Hepatocyte (in vitro differentiated cells): Measurements from ENCODE around the gene CALML3. TPM values are rescaled to one million over a fixed set of nuclear protein-coding genes. Genes with fewer than 3 reads are reported as not detected.

Experiments
- DNase-seq: peaks from one replicate; pipeline ENCODE4 v3.0.0-alpha.2; 2016; ENCODE audit warnings: low spot score
- H2AFZ ChIP-seq: fragments of 200-600 bp; sonication (generic); 2 replicates; pipeline ENCODE4 v1.6.0; 2016; ENCODE audit warnings: antibody characterized with exemption, mild to moderate bottlenecking
- H3K27ac ChIP-seq: fragments of 200-600 bp; sonication (generic); 2 replicates; pipeline ENCODE4 v1.5.1; 2016; ENCODE audit warnings: mild to moderate bottlenecking
- H3K27me3 ChIP-seq: fragments of 200-600 bp; sonication (generic); 2 replicates; pipeline ENCODE4 v1.6.1; 2016
- H3K36me3 ChIP-seq: fragments of 200-600 bp; sonication (generic); replicated peaks from 2 replicates; pipeline ENCODE4 v1.5.1; 2016; ENCODE audit warnings: low read depth; ENCODE audit not compliant: insufficient read depth
- H3K4me1 ChIP-seq: fragments of 200-600 bp; sonication (generic); 2 replicates; pipeline ENCODE4 v1.5.1; 2016; ENCODE audit warnings: mild to moderate bottlenecking, moderate library complexity; ENCODE audit not compliant: insufficient read depth
- H3K4me2 ChIP-seq: fragments of 200-600 bp; sonication (generic); 2 replicates; pipeline ENCODE4 v1.6.0; 2016
- H3K4me3 ChIP-seq: fragments of 200-600 bp; sonication (generic); 2 replicates; pipeline ENCODE4 v1.5.1; 2016; ENCODE audit warnings: mild to moderate bottlenecking
- H3K79me2 ChIP-seq: fragments of 200-600 bp; sonication (generic); 2 replicates; pipeline ENCODE4 v1.6.0; 2017; ENCODE audit warnings: mild to moderate bottlenecking
- H3K9me2 ChIP-seq: fragments of 200-600 bp; sonication (generic); replicated peaks from 2 replicates; pipeline ENCODE4 v1.6.0; 2017; ENCODE audit warnings: mild to moderate bottlenecking; ENCODE audit not compliant: insufficient read depth
- H3K9me3 ChIP-seq: fragments of 200-600 bp; sonication (generic); 2 replicates; pipeline ENCODE4 v1.5.1; 2016; ENCODE audit warnings: low read depth, mild to moderate bottlenecking
- H4K20me1 ChIP-seq: fragments of 200-600 bp; sonication (generic); 2 replicates; pipeline ENCODE4 v1.6.0; 2016; ENCODE audit warnings: mild to moderate bottlenecking; ENCODE audit not compliant: insufficient read depth, poor library complexity, severe bottlenecking
- EZH2 ChIP-seq: fragments of 200-600 bp; sonication (generic); IDR thresholded peaks from 2 replicates; pipeline ENCODE4 v1.6.1; 2016; ENCODE audit warnings: antibody characterized with exemption, mild to moderate bottlenecking, borderline replicate concordance
- EZH2phosphoT487 ChIP-seq: fragments of 200-600 bp; sonication (generic); IDR thresholded peaks from one replicate; pipeline ENCODE4 v1.6.1; 2018; ENCODE audit warnings: antibody characterized with exemption, mild to moderate bottlenecking, low read depth, moderate library complexity; ENCODE audit not compliant: unreplicated experiment, severe bottlenecking
- WGBS: methylation state at CpG from one replicate; pipeline ENCODE4 v1.1.6; 2016; ENCODE audit warnings: low lambda C conversion rate; ENCODE audit errors: missing lambda C conversion rate; 5-methylcytosine and 5-hydroxymethylcytosine counted together
- polyA plus RNA-seq: library from polyadenylated mRNA; unstranded; fragments of >200 nt; fragmentation: Nextera tagmentation; extraction: Ambion mirVana; gene quantifications from 2 replicates; pipeline ENCODE4 v1.2.1, GENCODE V29; 2016
- total RNA-seq: library from RNA; depleted of rRNA; stranded (reverse); fragments of >200 nt; gene quantifications from 2 replicates; pipeline ENCODE4 v1.2.3, GENCODE V29; 2014
- TF ChIP-seq, protein P1 (sequence below): fragments of 200-600 bp; sonication (generic); IDR thresholded peaks from 2 replicates; pipeline ENCODE4 v1.5.1; 2016; ENCODE audit warnings: antibody characterized with exemption, mild to moderate bottlenecking; ENCODE audit not compliant: poor library complexity

The CALML3 gene
- total and polyA plus RNA-seq, 2 experiments from 2014 or later: not detected

DNA sequence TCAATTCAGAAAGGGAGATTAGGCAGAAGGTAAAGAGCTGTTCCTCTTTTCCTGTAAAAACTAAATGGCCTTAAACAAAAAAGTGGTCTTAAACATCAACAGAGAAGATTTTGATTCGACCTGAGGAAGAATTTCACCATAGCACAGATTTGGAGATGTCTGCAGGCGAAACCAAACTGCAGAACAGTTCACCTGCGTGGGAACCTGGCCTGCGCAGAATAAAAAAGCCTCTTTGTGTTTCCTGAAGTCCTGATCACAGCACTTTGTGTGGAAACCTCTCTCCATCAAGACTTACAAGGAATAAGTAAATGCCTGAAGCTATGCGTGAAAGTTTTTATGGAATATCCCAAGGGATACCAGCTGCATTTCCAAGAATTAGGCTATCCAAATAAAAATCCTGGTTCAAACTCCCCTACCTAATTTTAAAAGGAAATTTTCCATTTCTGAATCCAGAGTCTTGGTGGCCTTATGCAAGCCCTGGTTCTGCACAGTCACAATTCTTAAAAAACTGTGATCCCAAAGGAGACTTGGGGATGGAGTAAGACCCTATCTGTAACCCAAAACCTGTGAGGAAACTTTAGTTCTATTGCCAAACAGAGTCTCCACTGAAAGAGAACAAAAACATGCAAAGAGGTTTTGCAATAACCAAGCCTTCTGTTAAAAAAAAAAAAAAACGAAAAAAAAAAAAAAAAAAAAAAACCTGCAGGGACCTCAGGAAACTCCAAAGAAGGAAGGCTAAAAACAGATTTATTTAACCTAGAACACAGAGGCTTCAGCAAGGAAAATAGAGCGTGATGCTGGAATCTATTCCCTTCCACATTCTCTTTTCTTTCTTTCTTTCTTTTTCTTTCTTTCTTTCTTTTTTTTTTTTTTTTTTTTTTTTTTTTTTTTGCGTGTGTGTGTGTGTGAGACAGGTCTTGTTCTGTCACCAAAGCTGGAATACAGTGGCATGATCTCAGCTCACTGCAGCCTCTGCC lies 10.4 kb downstream of the CALML3 start:
- H3K27me3 ChIP-seq: no peaks in the 10 kb centered on the region
- TF ChIP-seq EZH2 (no peak), EZH2phosphoT487 (no peak)
- TF ChIP-seq, protein P1, sequence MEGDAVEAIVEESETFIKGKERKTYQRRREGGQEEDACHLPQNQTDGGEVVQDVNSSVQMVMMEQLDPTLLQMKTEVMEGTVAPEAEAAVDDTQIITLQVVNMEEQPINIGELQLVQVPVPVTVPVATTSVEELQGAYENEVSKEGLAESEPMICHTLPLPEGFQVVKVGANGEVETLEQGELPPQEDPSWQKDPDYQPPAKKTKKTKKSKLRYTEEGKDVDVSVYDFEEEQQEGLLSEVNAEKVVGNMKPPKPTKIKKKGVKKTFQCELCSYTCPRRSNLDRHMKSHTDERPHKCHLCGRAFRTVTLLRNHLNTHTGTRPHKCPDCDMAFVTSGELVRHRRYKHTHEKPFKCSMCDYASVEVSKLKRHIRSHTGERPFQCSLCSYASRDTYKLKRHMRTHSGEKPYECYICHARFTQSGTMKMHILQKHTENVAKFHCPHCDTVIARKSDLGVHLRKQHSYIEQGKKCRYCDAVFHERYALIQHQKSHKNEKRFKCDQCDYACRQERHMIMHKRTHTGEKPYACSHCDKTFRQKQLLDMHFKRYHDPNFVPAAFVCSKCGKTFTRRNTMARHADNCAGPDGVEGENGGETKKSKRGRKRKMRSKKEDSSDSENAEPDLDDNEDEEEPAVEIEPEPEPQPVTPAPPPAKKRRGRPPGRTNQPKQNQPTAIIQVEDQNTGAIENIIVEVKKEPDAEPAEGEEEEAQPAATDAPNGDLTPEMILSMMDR: no peak
- H4K20me1 ChIP-seq: no peaks in the 10 kb centered on the region
- H3K9me3 ChIP-seq: no peaks in the 10 kb centered on the region
- H3K4me3 ChIP-seq: no peak overlapping the region
- WGBS: 68% methylated on average over 8 of the region's 8 CpGs
- no peaks in the 10 kb centered on the region for H3K79me2 ChIP-seq
- DNase-seq: no peak
- no peaks in the 10 kb centered on the region for H3K36me3 ChIP-seq
- no peaks in the 10 kb centered on the region for H3K9me2 ChIP-seq
- no peak overlapping the region for H2AFZ ChIP-seq
- H3K27ac ChIP-seq: peak overlapping the region; percentile 8
- H3K4me1 ChIP-seq: peaks cover 19% of the 10 kb centered on the region
- no peak overlapping the region for H3K4me2 ChIP-seq

- no peaks in the 10 kb centered on the region for H3K9me3 ChIP-seq
- H3K4me3 ChIP-seq: no peak overlapping the region
- no peaks in the 10 kb centered on the region for H3K9me2 ChIP-seq
- no peaks in the 10 kb centered on the region for H3K79me2 ChIP-seq
- DNase-seq: no peak
- no peak overlapping the region for H3K27ac ChIP-seq
- no peaks in the 10 kb centered on the region for H3K36me3 ChIP-seq
- H2AFZ ChIP-seq: no peak overlapping the region
- no peak overlapping the region for H3K4me2 ChIP-seq
- no peaks in the 10 kb centered on the region for H4K20me1 ChIP-seq
- H3K27me3 ChIP-seq: no peaks in the 10 kb centered on the region
- peaks cover 25% of the 10 kb centered on the region for H3K4me1 ChIP-seq
- WGBS: 96% methylated on average over 7 of the region's 7 CpGs
- TF ChIP-seq, protein P1: no peak
- TF ChIP-seq EZH2phosphoT487 (no peak), EZH2 (no peak)
These were observed 11.8 kb downstream of the CALML3 start for GRCh38 chr10:5536486-5537081.

- no peak overlapping the region for H3K27ac ChIP-seq
- H4K20me1 ChIP-seq: no peaks in the 10 kb centered on the region
- H3K27me3 ChIP-seq: no peaks in the 10 kb centered on the region
- 99% methylated on average over 6 of the region's 6 CpGs for WGBS
- TF ChIP-seq EZH2phosphoT487 (no peak), EZH2 (no peak)
- TF ChIP-seq, protein P1: no peak
- H3K79me2 ChIP-seq: no peaks in the 10 kb centered on the region
- no peaks in the 10 kb centered on the region for H3K9me3 ChIP-seq
- H3K4me2 ChIP-seq: no peak overlapping the region
- H3K4me1 ChIP-seq: peaks cover 27% of the 10 kb centered on the region
- no peaks in the 10 kb centered on the region for H3K36me3 ChIP-seq
- no peak overlapping the region for H2AFZ ChIP-seq
- no peak overlapping the region for H3K4me3 ChIP-seq
- H3K9me2 ChIP-seq: no peaks in the 10 kb centered on the region
- DNase-seq: no peak
These were observed 12.9 kb downstream of the CALML3 start for GRCh38 chr10:5537684-5538083.
